ENCODE data around the gene TCF7. TPM values are rescaled to one million over a fixed set of nuclear protein-coding genes. Genes with fewer than 3 reads are reported as not detected.

The TCF7 gene
- total RNA-seq, 1 experiment from 2014 or later: 18.2 TPM

DNA sequence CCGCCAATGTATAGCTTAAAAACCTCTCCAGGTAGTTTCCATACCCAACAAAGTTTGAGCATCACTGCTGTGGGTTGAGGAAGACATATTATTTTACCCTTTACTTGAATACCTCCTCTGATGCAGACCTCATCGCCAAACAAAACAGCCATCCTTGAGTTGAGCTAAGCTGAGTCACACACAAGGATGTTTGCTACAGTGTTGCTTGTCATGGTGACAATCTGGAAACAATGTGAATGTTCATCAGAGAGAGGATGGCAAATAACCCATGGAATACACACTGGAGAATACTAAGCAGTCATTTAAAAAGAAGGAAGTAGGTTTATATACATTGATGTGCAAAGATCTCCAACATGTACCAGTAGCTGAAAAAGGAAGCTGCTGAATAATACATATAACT, 41.1 kb upstream of the TCF7 start:
- no peak overlapping the region for H2BK5ac ChIP-seq (ENCODE audit: insufficient read length, low read length)
- no peaks in the 10 kb centered on the region for H3K36me3 Mint-ChIP-seq (ENCODE audit: insufficient read depth in 1 of 3, low read depth in 3 of 3)
- no peaks in the 10 kb centered on the region for H3K9me3 Mint-ChIP-seq
- no peak overlapping the region for H3K14ac ChIP-seq (ENCODE audit: insufficient read depth, low read length)
- no peak overlapping the region for H4K5ac ChIP-seq (ENCODE audit: insufficient read length, low read depth, low read length)
- H2BK15ac ChIP-seq (ENCODE audit: low read depth, low read length): no peak overlapping the region
- H2AFZ ChIP-seq (ENCODE audit: low read length): no peak overlapping the region
- H2BK12ac ChIP-seq (ENCODE audit: insufficient read length, low read depth, low read length): no peak overlapping the region
- H3K9me3 ChIP-seq (ENCODE audit: control insufficient read depth, low read depth, low read length): no peaks in the 10 kb centered on the region
- H3K4me2 ChIP-seq (ENCODE audit: insufficient read depth, insufficient read length, low read length): no peak overlapping the region
- DNase-seq: no peak
- no peaks in the 10 kb centered on the region for H3K79me1 ChIP-seq (ENCODE audit: insufficient read depth, low read depth, low read length, poor library complexity, severe bottlenecking)
- peaks cover 9% of the 10 kb centered on the region for H3K23me2 ChIP-seq (ENCODE audit: insufficient read length, low read depth, low read length, poor library complexity, severe bottlenecking)
- H3K4me3 Mint-ChIP-seq: no peak overlapping the region
- H2BK120ac ChIP-seq (ENCODE audit: low read depth, low read length, poor library complexity, severe bottlenecking): no peak overlapping the region
- no peak overlapping the region for H3K56ac ChIP-seq (ENCODE audit: insufficient read length, low read depth, low read length)
- no peak overlapping the region for H4K91ac ChIP-seq (ENCODE audit: insufficient read length, low read depth, low read length)
- TF ChIP-seq CTCF (conservative IDR thresholded peaks at IDR 0.05): no peak
- H4K8ac ChIP-seq (replicated peaks; ENCODE audit: insufficient read length, low read depth, low read length): no peak overlapping the region
- H3K4me1 ChIP-seq (ENCODE audit: insufficient read depth, low read length): no peaks in the 10 kb centered on the region
- H2BK20ac ChIP-seq (ENCODE audit: low read depth, low read length, poor library complexity, severe bottlenecking): no peak overlapping the region
- H3K27ac Mint-ChIP-seq: no peak overlapping the region
- H3K4ac ChIP-seq (ENCODE audit: low read depth, low read length): no peak overlapping the region
- no peaks in the 10 kb centered on the region for H3K79me2 ChIP-seq (ENCODE audit: insufficient read depth, low read length)
- peaks cover 19 to 32% of the 10 kb centered on the region in 2 experiments for H3K4me1 Mint-ChIP-seq
- H2AK5ac ChIP-seq (ENCODE audit: insufficient read length, low read length): no peak overlapping the region
- H3K18ac ChIP-seq (ENCODE audit: insufficient read length, low read depth, low read length): no peak overlapping the region
- no peak overlapping the region for H3T11ph ChIP-seq (ENCODE audit: low read length)
- no peak overlapping the region for H3K27ac ChIP-seq (ENCODE audit: insufficient read length, low read depth, low read length)
- peaks cover 27% of the 10 kb centered on the region for H3K27me3 Mint-ChIP-seq (ENCODE audit: low read depth)
- no CpG with 5 or more reads among the region's 2 CpGs for WGBS (ENCODE audit: extremely low coverage, insufficient read length, low lambda C conversion rate)
- no peak overlapping the region for H3K23ac ChIP-seq (ENCODE audit: insufficient read length, low read depth, low read length)
- no peaks in the 10 kb centered on the region for H4K20me1 ChIP-seq (ENCODE audit: control insufficient read depth, insufficient read depth, insufficient read length)
- no peak overlapping the region for H3K9ac ChIP-seq (ENCODE audit: extremely low read depth, insufficient read length, low read length)
- no peaks in the 10 kb centered on the region; the same call in 1 of the 2 replicates for H3K27me3 ChIP-seq (ENCODE audit: insufficient read depth, low read length)

Measured in H9 (cell line).